IMR-90 (cell line): ENCODE measurements around the gene GABRB2. TPM values are rescaled to one million over a fixed set of nuclear protein-coding genes. Genes with fewer than 3 reads are reported as not detected.

Experiments used
- ATAC-seq: fragments of 200-7000 bp; cut with Tn5 transposase; 2 replicates; pipeline ENCODE4 v1.9.1; 2020; ENCODE audit warnings: low read depth, mild to moderate bottlenecking, moderate library complexity
- BruUV-seq: library from RNA; stranded (reverse); fragments of 400-500 nt; replicated peaks from 2 replicates; lab custom pipeline; 2021; lab: Mats Ljungman, UMichigan
- CTCF ChIA-PET: fragments of 300-600 bp; formaldehyde crosslinking; extraction: SDS; loops from one replicate; lab custom pipeline; 2021; ENCODE audit warnings: antibody characterized with exemption; lab: Yijun Ruan, JAX
- POLR2A ChIA-PET: fragments of 300-600 bp; sonication (Branson Sonifier 250); formaldehyde crosslinking; loops from one replicate; lab custom pipeline; 2022; ENCODE audit warnings: antibody characterized with exemption; ENCODE audit not compliant: unreplicated experiment; lab: Charles Lee
- DNase-seq: peaks from one replicate; pipeline ENCODE4 v3.0.0; 2013
- H2AFZ ChIP-seq: replicated peaks from 2 replicates; pipeline ENCODE3; 2013; ENCODE audit warnings: low read length, mild to moderate bottlenecking; ENCODE audit not compliant: poor library complexity
- H2AK5ac ChIP-seq: 2 replicates; pipeline ENCODE4 v1.6.1; 2013; ENCODE audit warnings: low read depth, low read length, inconsistent platforms
- H2AK9ac ChIP-seq: replicated peaks from 2 replicates; pipeline ENCODE3; 2013; ENCODE audit warnings: mild to moderate bottlenecking, low read depth, low read length, moderate library complexity; ENCODE audit not compliant: poor library complexity
- H2BK120ac ChIP-seq: 2 replicates; pipeline ENCODE4 v1.6.1; 2013; ENCODE audit warnings: low read depth, low read length, inconsistent platforms
- H2BK15ac ChIP-seq: 3 replicates; pipeline ENCODE4 v1.6.1; 2013; ENCODE audit warnings: low read depth, low read length, inconsistent platforms
- H2BK20ac ChIP-seq: 2 replicates; pipeline ENCODE4 v1.6.1; 2013; ENCODE audit warnings: low read depth, mild to moderate bottlenecking, inconsistent platforms, low read length, moderate library complexity
- H2BK5ac ChIP-seq: 2 replicates; pipeline ENCODE4 v1.6.1; 2013; ENCODE audit warnings: mild to moderate bottlenecking, low read depth, low read length, inconsistent platforms; ENCODE audit not compliant: poor library complexity, severe bottlenecking
- H3K14ac ChIP-seq: replicated peaks from 2 replicates; pipeline ENCODE4 v1.6.1; 2013; ENCODE audit warnings: low read depth, low read length, inconsistent platforms
- H3K18ac ChIP-seq: 2 replicates; pipeline ENCODE4 v1.6.1; 2013; ENCODE audit warnings: low read depth, low read length, control low read depth
- H3K23ac ChIP-seq: 2 replicates; pipeline ENCODE4 v1.6.1; 2013; ENCODE audit warnings: low read depth, low read length, inconsistent platforms
- H3K27ac ChIP-seq: 2 replicates; pipeline ENCODE4 v1.5.1; 2013; ENCODE audit warnings: mild to moderate bottlenecking, control low read depth, low read length; ENCODE audit not compliant: insufficient read depth
- H3K27me3 ChIP-seq: 2 replicates; pipeline ENCODE4 v1.6.1; 2013; ENCODE audit warnings: low read length; ENCODE audit not compliant: control insufficient read depth, insufficient read depth
- H3K36me3 ChIP-seq: 2 replicates; pipeline ENCODE4 v1.6.1; 2013; ENCODE audit warnings: low read length, mixed read lengths; ENCODE audit not compliant: control insufficient read depth, insufficient read depth
- H3K4ac ChIP-seq: 2 replicates; pipeline ENCODE4 v1.6.1; 2013; ENCODE audit warnings: low read depth, low read length, inconsistent platforms
- H3K4me1 ChIP-seq: 2 replicates; pipeline ENCODE4 v1.6.1; 2013; ENCODE audit warnings: low read length, mixed read lengths; ENCODE audit not compliant: control insufficient read depth, insufficient read depth
- H3K4me2 ChIP-seq: 2 replicates; pipeline ENCODE4 v1.6.1; 2013; ENCODE audit warnings: low read depth, mild to moderate bottlenecking, control low read depth, low read length, moderate library complexity
- H3K4me3 ChIP-seq: 2 replicates; pipeline ENCODE4 v1.5.1; 2013; ENCODE audit warnings: low read depth, mild to moderate bottlenecking, control low read depth, low read length, moderate library complexity; ENCODE audit not compliant: insufficient read depth
- H3K56ac ChIP-seq: 2 replicates; pipeline ENCODE4 v1.6.1; 2013; ENCODE audit warnings: low read length, inconsistent platforms; ENCODE audit not compliant: insufficient read depth; ENCODE audit errors: extremely low read depth
- H3K79me1 ChIP-seq, 2 experiments: 2 replicates each; pipeline ENCODE4 v1.6.1; 2013; ENCODE audit warnings: low read length in 2 of 2, inconsistent platforms in 1 of 2, low read depth in 1 of 2
- H3K9ac ChIP-seq: 2 replicates; pipeline ENCODE4 v1.6.1; 2013; ENCODE audit warnings: low read depth, low read length, control low read depth
- H3K9me1 ChIP-seq: 2 replicates; pipeline ENCODE4 v1.6.1; 2013; ENCODE audit warnings: low read length, inconsistent platforms; ENCODE audit not compliant: insufficient read depth
- H3K9me3 ChIP-seq: 2 replicates; pipeline ENCODE4 v1.6.1; 2013; ENCODE audit warnings: low read length; ENCODE audit not compliant: control insufficient read depth, insufficient read depth
- H4K20me1 ChIP-seq: 2 replicates; pipeline ENCODE4 v1.6.1; 2013; ENCODE audit warnings: low read length, inconsistent platforms; ENCODE audit not compliant: insufficient read depth
- H4K5ac ChIP-seq: 2 replicates; pipeline ENCODE4 v1.6.1; 2013; ENCODE audit warnings: mild to moderate bottlenecking, low read depth, low read length, control low read depth
- H4K8ac ChIP-seq, 2 experiments: 2 replicates each; pipeline ENCODE4 v1.6.1; 2013; ENCODE audit warnings: low read depth in 2 of 2, low read length in 2 of 2, control low read depth in 1 of 2, inconsistent platforms in 1 of 2
- H4K91ac ChIP-seq: 2 replicates; pipeline ENCODE4 v1.6.1; 2013; ENCODE audit warnings: low read depth, low read length, inconsistent platforms; ENCODE audit not compliant: insufficient read depth
- ELK1 ChIP-seq: fragments of 150-350 bp; IDR thresholded peaks from 2 replicates; pipeline ENCODE4 v1.6.1; 2016; ENCODE audit warnings: low read depth, mild to moderate bottlenecking, low read length, moderate library complexity, borderline replicate concordance
- FOS ChIP-seq: fragments of 150-350 bp; IDR thresholded peaks from 2 replicates; pipeline ENCODE4 v1.6.1; 2016; ENCODE audit warnings: low read depth, low read length
- MAFK ChIP-seq: IDR thresholded peaks from 2 replicates; pipeline ENCODE4 v1.6.1; 2012; ENCODE audit warnings: low read depth, low read length, improper control_type of control experiment
- MAZ ChIP-seq: IDR thresholded peaks from 2 replicates; pipeline ENCODE4 v1.6.1; 2012; ENCODE audit warnings: low read depth, mild to moderate bottlenecking, low read length, improper control_type of control experiment, moderate library complexity, borderline replicate concordance
- RCOR1 ChIP-seq: IDR thresholded peaks from 2 replicates; pipeline ENCODE4 v1.6.1; 2012; ENCODE audit warnings: mild to moderate bottlenecking, low read length, improper control_type of control experiment; ENCODE audit not compliant: insufficient replicate concordance
- SMC3 ChIP-seq: fragments of 150-350 bp; IDR thresholded peaks from 2 replicates; pipeline ENCODE4 v1.6.1; 2016; ENCODE audit warnings: low read depth, mild to moderate bottlenecking, antibody characterized with exemption, low read length, moderate library complexity
- USF2 ChIP-seq: fragments of 150-350 bp; IDR thresholded peaks from 2 replicates; pipeline ENCODE4 v1.6.1; 2017; ENCODE audit warnings: mild to moderate bottlenecking, antibody characterized with exemption, low read length, low read depth
- WGBS, 2 experiments: methylation state at CpG; one replicate each; pipeline versions ENCODE4 v1.1.5 to v1.1.7; 2013; ENCODE audit warnings: missing lambda C conversion rate in 2 of 2; ENCODE audit not compliant: insufficient read length in 1 of 2; ENCODE audit errors: extremely low coverage in 2 of 2; 5-methylcytosine and 5-hydroxymethylcytosine counted together
- dilution Hi-C: fragments of 300-500 bp; cut with HindIII; formaldehyde crosslinking; loops from one replicate; pipeline ENCODE4 v1.14.3; 2018; ENCODE audit warnings: low sequenced_read_pairs; ENCODE audit not compliant: unreplicated experiment
- in situ Hi-C: fragments of 300-500 bp; cut with MboI; formaldehyde crosslinking; loops from 3 replicates; pipeline ENCODE4 v1.14.3; 2019; ENCODE audit warnings: low sequenced_read_pairs, inconsistent platforms, mixed read lengths
- intact Hi-C: fragments of 100-400 bp; cut with micrococcal nuclease; formaldehyde crosslinking; loops from 2 replicates; pipeline ENCODE4 v1.10.0; 2022
- polyA plus RNA-seq, 3 experiments: library from polyadenylated mRNA; depleted of rRNA; stranded (reverse); fragments of >200 nt; gene quantifications; 2 replicates each; pipeline ENCODE4 v1.2.3, GENCODE V29; 2012; ENCODE audit warnings: low replicate concordance in 1 of 3
- total RNA-seq: library from RNA; depleted of rRNA; stranded (reverse); fragments of >200 nt; gene quantifications from 2 replicates; pipeline ENCODE4 v1.2.3, GENCODE V29; 2012

Gene GABRB2
- total and polyA plus RNA-seq, 2 of the 4 experiments (the other 2 are of a cell fraction), result not detected

- Histone ChIP-seq H3K18ac (no peak overlapping the region), H3K9me1 (no peaks in the 10 kb centered on the region), H2BK120ac (no peak overlapping the region), H4K91ac (no peak overlapping the region), H3K56ac (no peak overlapping the region), H3K9ac (no peak overlapping the region), H2BK20ac (no peak overlapping the region), H3K27me3 (no peaks in the 10 kb centered on the region), H3K9me3 (peaks cover 4% of the 10 kb centered on the region), H3K4me1 (no peaks in the 10 kb centered on the region), H4K20me1 (no peaks in the 10 kb centered on the region), H2BK5ac (no peak overlapping the region), H3K27ac (no peak overlapping the region), H3K36me3 (no peaks in the 10 kb centered on the region), H2AK5ac (no peak overlapping the region), H4K8ac (no peak overlapping the region), H4K5ac (no peak overlapping the region), H3K14ac (no peak overlapping the region), H3K4me3 (no peak overlapping the region), H2AK9ac (no peak overlapping the region), H3K4ac (no peak overlapping the region), H2BK15ac (no peak overlapping the region), H3K23ac (no peak overlapping the region), H3K79me1 (no peaks in the 10 kb centered on the region), H2AFZ (no peak overlapping the region), H3K4me2 (no peak overlapping the region)
- POLR2A ChIA-PET, result no interaction called here
- intact Hi-C loops (no loop called here), dilution Hi-C loops (no loop called here), in situ Hi-C loops (no loop called here)
- BruUV-seq, result no TSS peak
- no peak for ATAC-seq
- CTCF ChIA-PET, result no interaction called here
- no CpG with 5 or more reads among the region's 3 CpGs for WGBS, 2 experiments
- DNase-seq, result no peak
- TF ChIP-seq RCOR1 (no peak), ELK1 (no peak), FOS (no peak), SMC3 (no peak), MAFK (no peak), MAZ (no peak), USF2 (no peak)
Observed at GRCh38 chr5:161406880-161407279, 139.6 kb downstream of the GABRB2 start.
